NCI-H1694 (cell line): ENCODE data around the gene NFIX.
A peak's percentile ranks its signal among the peaks of the same experiment; 100 is the strongest.

ENCODE experiments used
- DNase-seq: peaks from one replicate; lab custom pipeline; 2025; lab: John Stamatoyannopoulos, UW

The NFIX gene

DNA sequence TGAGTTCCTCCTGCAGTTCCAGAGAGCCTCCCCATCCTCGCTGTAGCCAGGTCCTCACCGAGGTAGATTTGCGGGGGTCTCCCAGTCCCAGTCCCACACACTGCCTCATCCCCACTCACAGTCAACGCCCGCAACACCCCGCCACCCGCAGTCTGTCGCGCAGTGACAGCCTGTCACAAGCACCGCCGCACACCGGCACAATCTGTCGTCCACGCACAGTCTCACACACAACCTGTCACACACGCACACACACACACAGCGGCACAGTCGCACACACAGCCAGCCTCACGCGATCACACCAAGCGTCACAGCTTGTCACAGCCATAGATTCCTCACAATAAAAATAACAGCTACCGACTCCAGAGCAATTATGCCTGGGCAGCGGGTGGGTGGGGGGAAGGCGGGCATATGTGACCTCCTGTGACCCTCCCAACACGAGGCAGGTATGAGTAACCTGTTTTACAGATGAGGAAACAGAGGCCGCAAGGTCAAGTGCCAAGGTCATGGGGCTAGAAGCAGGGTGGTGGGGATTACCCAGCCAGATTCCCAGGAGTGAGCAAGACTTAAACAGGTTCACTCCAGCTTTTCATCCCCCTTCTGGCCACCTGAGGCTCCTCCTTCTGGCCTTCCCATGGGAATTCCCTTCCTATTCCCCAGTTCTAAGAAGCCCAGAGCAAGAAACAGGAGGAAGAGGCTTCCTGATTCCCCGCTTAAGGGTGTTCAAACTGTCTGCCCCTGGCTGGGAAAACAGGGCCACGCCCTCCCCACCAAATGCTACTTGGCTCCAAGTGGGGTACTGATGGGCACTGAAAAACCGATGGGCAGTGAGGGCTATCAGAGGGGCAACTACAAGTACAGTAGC is 13.9 kb downstream of the NFIX start:
- DNase-seq = no peak

DNA sequence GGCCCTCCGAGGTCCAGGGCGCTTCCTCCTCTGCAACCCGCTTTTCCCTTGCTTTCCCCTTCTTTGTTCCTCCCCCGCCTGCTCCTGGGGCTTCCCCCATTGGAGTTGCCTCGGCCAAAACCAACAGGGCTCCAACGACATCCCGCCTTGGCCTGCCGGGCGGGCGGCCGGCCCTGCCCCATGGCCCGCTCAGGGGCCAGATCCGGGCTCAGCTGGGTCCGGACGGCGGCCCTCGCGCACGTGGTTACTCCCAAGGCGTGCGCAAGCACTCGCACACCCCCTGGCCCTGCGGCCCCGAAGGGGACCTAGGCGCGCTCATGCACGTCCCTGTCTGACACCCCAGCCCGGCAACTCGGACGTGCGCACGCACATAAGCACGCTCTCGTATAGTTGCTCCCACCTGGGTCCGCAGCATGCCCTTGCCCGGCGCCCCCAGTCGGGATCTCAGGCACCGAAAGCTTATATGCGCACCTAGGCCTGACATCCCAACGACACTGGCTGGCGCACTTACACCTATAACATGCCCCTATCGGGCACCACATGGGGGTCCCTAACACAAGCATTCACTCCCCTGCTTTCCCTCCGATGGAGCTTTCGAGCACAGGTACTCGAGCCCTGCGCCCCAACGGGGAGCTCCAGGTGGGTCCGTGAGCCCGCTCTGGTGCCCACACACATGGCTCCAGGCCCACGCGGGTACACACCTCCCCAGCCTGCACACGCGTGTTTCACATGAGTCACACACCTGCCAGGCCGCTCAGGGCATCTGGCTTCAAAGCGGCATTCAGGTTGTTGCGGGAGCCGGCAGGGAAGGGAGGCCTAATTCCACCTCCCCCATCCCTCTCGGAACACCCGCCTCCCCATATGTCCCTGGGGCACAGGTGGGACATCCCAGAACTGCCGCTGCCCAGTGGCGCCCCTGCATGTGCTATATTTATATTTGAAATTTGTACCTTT is 15.0 kb downstream of the NFIX start:
- DNase-seq = no peak

DNA sequence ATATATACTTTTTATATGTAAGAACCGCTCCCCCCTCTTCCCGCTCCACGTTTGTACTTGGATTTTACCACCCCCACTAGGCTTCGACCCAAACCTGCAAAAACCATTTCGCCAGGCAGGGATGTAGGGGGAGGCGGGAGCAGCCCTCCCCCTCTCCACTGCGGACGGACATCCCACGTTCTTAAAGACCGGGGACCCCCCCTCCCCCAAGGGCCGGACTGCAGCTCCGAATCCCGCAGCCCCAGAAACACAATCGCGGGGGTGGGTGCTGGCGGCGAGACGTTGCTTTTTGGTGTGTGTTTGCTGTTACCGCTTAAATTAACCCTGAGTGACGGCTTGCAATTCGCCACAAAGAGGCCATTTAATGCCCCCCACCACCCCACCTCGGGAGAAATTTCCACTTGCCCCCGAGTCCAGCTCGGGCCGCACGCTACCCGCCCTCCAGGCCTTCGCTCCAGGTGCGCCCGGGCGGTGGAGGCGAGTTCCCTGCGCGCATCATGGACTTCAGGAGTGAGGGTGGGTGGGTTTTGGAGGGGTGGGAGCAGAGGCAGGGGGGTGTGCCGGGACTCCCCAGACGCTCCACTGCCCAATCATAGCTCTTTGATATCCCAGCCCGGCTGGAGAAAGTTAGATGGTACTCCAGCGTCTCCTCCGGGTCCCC is 15.8 kb downstream of the NFIX start:
- no peak for DNase-seq

DNA sequence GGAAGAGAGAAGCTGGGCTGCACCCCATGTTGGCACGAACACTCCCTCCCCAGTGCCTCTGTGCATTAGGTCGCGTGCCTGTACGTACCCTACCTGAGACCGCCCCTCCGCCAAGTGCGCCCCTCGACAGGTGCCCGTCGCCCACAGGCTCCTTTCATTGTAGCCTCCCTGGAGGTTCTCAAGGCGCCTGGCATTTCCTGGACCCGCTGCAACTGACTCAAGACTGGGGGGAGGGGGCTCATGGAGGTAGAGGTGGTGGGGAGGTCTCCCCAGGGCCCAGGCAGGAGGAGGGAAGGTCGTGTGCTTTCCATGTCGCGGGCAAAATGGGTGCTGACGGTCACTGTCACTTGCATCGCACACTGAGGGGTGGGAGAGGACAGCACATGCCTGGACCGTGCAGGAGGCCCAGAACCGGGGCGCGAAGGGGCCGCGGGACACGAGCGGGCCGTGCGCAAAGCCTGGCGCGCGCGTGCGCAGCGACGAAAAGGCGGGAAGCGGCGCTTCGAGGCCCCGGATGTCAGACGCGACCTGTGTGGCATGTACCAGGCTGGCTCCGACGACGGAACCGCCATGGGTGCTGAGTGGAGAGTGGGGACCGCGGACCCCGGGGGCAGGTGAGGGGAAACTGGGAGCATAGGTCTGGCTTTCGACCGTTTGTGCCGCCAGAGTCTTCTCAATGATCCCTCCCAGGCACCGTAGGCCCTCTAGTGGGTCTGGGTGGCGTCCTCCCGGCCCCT is 16.5 kb downstream of the NFIX start:
- no peak for DNase-seq

DNA sequence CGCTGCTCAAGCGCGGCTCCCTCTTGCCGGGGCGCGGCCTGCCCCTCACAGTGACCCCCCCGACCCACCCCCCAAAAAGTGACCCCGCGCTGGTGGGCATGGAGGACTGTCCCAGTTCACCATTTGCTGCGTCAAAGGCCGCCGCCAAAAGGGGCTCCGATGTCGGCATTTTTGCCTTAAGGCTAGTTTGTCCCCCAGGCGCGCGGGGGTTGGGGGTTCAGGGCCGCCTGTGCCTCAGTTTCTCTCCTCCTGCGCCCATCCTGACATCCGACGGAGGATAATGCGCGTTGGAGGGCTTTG is 17.1 kb downstream of the NFIX start:
- DNase-seq = no peak

DNA sequence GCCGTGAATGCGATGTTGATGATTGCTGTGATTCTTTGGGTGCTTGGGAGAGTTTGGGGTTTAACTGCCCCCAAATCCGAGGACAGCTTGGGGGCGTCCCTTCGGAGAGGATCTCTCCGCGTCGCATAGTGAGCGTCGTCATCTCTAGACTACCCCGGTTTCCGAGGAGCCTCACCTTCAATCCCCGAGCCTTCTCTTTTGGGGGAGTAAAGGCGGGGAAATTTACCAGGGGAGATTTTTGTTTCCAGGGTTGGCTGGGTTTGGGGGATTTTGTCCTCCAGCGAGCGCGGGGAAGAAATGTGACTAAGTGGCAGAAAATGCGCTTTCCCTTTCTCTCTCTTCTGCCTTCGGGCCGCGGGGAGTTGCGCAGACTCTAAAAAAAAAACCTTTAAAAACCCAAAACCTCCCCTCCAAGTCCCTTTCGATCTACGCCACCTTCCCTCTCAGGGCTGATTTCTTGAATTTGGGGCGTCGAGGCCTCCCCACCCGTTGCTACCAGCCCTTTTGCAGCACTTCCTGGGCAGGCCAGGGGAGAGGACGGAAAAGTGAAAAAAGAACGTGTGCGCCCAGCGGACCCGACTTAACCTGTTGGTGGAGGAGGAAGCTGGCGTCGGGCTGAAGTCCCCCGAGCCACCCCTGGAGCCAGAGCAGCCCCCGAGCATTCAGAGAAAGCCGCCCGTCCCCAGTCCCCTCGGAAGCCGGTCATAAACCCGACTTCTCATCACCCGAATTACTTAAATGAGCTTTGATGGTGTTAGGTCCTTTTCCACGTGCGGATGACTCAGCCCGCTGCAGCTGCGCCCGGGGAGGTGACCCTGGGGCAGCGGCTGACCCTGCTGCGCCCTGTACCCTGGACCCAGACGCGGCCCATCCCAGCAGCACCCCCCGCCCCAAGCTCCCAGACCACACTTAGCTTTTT is 17.7 kb downstream of the NFIX start:
- no peak for DNase-seq

DNA sequence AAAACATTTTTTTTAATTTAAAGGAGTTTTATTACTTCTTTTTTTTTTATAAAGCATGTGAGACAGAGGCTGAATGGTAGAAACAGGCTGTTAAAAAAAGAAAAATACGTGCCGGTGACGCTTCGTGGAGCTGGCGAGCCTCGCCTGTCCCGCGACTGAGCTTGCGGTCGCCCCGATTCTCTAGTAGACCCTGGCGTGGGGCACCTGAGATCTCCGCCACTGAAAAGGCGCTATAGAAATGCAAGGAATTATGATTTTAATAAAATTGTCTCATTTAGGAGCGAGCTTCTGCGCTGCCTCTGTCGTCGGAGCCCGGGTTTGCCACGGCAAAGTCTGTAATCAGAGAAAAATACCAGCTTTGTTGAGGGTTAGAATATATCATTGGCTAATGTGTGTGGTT is 18.4 kb downstream of the NFIX start:
- no peak for DNase-seq

DNA sequence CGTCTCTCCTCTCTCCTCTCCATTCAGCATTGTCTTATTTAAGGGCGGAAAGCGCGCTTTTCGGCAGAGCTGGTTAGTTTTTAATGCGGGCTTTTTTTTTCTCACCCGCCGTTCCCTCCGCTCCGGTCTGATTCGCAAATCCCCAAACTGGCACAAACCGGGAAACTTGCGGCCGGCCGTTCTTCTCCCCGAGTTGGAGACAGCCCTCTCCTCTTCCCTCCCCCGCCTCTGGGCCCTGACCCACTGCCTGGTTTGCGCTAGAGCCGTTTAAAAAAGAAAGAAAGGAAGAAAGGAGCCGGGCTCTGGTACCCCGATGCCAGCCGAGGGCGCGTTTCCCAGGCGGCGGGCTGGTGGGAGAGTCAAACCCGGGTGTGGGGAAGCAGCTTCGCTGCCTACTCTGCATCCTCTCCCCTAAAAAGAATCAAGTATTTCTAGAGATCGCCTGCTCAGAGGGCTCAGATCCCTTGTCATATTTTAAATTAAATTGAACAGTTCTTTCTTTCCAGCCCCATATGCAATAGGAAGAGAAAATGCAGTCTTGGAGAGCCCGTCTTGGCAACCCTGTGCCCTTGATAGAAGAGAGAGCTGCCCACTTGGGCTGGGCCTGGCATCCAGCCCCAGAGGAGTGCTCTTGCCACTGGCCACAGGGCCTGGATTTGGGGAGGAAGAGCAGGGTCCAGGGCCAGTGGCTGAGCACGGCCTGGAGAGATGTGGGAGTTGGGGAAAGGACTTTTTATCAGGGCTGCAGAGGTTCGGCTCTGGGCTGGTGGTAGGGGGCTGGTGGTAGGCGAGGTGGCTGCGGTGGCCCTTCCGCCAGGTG is 19.0 kb downstream of the NFIX start:
- DNase-seq = no peak

DNA sequence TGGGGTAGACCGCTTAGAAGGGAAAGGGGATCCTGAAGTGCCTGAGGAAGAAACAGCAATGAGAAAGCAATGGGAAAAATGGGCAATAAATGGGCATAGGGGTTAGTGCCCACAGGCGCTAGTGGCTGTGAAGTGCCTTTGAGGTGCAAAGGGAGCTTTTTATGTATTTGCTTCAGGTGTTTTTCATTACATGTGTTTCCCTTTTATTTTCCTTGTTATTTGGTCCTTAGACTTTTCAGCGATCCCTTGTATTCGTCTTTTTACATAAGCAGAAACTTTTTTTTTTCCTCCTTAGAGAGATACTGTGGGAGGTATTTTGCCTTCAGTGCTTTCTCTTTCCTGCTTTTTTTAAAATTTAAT is 19.6 kb downstream of the NFIX start:
- DNase-seq = no peak

DNA sequence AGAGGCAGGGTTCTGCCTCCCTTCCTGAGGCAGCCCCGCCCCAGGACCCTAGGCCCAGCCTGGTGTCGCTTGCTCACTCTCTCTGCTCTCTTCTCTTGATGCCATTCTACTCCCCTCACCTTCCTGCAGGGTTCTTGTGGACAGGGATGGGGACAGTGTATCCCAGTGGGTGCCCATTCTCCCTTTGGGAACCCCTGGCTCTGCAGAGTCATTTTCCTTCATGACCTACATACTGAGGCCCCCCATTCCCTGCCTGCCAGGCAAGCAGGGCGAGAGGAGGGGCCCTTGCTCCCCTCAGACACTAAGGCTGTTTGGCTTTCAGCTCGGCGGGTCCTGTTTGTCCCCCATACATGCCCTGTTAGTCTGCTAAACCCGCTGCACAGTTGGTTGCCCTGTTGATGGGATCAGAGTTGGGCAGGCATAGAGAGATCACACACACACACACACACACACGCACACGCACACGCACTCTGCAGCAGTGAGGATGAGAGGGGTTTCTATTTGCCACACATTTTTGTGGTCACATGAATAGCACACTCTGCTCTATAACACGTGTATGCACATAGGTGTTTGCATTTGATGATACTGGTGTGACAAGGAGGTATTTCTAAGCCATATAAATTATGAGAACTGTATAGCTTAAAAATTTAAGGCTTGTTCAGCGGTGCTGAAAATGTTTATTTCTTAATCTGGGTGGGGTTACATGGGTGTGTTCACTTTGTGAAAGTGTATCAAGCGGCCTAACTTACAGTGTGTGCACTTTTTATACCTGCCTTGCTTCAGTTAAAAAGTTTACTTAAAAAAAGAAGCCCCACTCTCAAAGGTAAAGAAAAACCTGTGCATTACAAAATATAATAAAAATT is 20.3 kb downstream of the NFIX start:
- no peak for DNase-seq

DNA sequence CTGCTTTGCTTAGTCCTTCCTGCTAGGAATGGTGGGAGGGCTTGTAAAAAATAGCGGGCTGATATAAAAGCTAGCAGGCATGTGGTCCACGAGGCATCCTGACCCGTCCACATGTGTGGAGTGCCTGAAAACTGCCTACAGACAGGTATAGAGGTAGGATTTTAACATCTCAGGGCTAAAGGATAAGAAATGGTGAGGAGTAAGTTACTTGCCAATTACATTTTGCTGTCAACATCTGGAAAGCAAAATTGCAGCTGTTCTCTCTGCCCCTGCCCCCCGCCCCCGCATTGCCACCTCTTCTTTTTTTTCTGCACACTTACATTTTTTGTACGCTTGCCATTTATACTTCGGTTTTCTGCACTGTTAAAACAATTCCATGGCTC is 21.0 kb downstream of the NFIX start:
- no peak for DNase-seq

DNA sequence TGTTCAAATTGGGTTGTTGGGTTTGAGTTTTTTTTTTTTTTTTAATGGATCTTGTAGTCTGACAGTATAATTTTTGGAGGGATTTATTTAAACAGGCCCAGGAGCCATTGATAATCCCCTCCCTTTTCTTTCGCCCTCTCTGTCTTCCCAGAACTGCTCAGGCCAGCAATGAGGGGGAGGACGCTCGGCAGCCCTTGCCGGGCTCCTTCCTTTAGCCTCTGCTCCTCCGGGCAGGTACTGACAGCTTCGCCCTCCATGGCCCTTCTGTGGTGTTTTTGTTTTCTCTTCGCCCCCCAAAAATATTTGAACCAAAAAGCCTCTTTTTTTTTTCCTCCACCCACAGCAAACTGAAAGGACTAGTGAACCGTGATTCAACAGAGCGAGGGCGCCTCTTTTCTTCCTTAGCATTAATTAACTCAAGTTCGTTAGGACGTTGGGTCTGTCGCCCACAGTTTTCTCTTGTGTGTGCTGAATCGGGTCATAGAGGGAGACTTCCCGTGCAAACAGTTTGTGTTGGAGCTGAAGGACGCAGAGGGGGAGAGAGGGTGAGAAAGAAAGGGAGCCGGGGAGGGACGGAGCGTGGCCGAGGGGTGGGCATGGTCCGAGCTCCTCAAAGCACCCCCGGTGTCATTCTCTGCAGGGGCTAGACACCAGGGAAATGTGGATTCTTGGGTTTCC is 21.5 kb downstream of the NFIX start:
- DNase-seq = no peak

DNA sequence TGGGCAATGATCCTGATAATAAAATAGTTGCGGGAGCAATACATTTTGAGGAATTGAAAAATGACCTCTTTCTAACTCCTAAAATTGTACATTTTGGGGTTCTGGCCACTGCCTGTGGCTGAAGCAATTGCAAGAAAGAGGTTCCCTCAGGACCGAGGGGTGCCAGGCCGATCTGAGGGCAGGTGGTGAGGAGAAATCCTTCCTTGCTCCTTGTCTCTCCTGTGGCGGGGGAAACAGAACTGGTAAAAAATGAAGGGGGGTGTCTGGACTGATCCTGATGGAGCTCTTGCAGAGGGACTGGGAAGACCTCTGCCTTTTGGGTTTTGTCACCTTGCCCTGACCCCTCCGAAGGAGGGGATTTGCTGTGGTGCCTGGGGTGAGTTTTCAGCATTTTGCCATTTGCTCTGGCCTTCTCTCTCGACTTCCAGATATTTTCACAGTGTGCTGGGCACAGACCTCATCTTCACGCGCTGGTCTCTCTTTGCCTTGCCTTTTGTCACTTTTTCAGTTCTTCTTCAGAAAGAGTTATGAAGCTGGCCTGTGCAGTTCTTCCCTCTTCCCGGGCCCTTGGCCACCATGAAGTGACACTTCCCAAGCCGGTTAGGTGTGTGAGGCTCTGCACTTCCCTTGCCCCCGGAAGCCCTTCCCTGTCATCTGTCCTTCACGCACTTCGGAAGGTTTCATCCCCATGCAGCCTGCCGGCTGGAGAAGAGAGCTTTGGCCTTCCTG is 22.2 kb downstream of the NFIX start:
- no peak for DNase-seq

DNA sequence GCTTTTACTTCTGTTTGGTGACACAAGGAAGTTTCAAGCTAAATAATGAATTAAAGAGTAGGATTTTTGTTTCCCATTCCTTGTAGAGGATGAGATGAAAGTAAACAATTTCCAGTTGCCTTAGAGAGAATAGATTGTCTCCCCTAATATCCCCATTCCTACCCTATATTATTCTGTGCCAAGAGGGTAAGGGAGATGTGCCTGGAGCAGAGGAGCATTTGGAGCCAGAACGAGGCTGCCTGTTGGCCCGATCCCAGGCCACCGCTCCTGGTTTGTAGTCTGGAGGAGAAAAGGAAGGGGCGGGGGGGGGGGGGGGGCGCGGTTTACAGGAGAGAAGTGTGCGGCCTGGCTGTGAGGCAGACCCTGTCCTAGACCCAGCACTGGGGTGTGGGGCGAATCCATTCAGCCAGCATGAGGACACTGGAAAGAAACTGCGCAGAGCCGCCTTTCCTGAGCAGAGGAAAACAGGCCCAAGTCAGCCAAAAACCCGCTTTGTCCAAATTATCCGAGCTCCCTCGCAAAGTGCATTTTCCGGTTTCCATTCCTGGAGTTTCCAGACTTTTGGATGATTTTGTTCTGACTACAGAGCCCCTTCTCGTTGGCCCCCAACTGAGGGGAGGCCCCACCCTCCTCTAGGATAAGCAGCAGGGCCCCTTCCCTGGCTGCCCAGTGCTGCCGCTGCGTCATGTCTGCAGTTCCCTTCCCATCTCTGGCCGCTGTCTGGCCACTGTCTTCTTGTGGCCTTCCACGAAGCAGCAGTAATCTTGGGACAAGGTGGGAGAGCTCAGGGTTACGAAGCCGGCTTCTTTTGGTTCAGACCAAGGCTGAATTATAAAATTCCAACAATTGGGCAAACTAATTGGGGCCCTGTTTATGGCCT is 23.0 kb downstream of the NFIX start:
- DNase-seq = peak; percentile 45

DNA sequence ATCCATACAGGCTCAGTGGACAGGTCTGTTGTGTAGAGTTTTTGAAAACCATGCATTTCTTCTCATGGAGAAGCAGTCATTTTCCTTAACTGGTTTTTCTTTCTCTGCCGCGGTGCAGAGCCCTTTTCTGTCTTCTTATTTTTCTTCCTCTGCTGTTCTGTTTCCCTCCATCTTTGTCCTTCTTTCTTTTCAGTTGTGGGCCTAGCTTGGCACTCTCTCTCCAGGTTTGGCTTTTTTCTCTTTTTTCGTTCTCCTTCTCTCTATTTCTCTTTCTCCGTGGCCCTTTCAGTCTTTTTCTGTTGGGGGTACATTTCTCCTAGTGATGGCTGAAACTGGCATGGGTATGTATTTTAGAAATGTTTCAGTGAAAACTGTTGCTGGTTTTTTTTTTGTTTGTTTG is 24.1 kb downstream of the NFIX start:
- DNase-seq = no peak

DNA sequence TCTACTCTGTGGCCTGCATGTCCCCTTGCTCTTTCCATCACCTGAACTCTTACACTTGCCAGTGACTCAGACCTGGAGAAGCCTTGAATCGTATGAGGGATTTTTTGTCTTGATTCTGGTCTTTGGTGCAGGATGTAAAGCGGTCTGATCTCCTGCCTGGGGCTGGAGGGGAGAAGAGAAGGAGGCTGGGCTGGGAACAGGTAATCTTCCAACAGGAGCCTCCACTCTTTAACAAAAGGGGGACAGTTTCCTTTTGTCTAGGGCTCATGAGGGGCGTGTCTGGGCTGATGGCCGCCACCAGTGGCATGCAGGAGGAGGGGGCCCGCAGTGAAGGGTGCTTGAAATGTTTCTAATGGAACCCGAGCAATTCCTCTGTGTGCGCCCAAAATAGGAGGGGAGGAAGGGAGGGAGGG is 24.7 kb downstream of the NFIX start:
- DNase-seq = no peak
